ENCODE results near the gene KMT2D. TPM values are rescaled to one million over a fixed set of nuclear protein-coding genes. Genes with fewer than 3 reads are reported as not detected.

KMT2D gene
- 99.8 and 107 TPM in 2 replicates for total RNA-seq
- long read RNA-seq = 0 reads

- peak; percentile 62 for TF ChIP-seq CTCF (conservative IDR thresholded peaks at IDR 0.05)
- no peaks in the 10 kb centered on the region for H3K36me3 Mint-ChIP-seq (ENCODE audit: low read depth)
- no peaks in the 10 kb centered on the region for H3K9me3 Mint-ChIP-seq
- peak within 1 kb of the TSS; percentile 97 for H3K4me3 Mint-ChIP-seq
- no peaks in the 10 kb centered on the region for H3K27me3 Mint-ChIP-seq (ENCODE audit: low read depth)
- peak within 1 kb of the TSS; percentile 99 for H3K27ac Mint-ChIP-seq (ENCODE audit: unreplicated experiment)
- peak; percentile 91 for DNase-seq (ENCODE audit: low read depth, low spot score)
- peaks cover 50% of the 10 kb centered on the region for H3K4me1 Mint-ChIP-seq
These were observed at the start of gene KMT2D for GRCh38 chr12:49060237-49061156. TSS of gene KMT2D (minus strand) at chr12:49060794. CDS start at chr12:49055324, 5,470 bp downstream.

- Mint-ChIP-seq H3K9me3 (no peaks in the 10 kb centered on the region), H3K36me3 (ENCODE audit: low read depth) (no peaks in the 10 kb centered on the region), H3K27me3 (ENCODE audit: low read depth) (no peaks in the 10 kb centered on the region), H3K4me3 (peak overlapping the region; percentile 96), H3K4me1 (peaks cover 33% of the 10 kb centered on the region), H3K27ac (ENCODE audit: unreplicated experiment) (peak overlapping the region; percentile 97)
- no peak for DNase-seq (ENCODE audit: low read depth, low spot score)
- TF ChIP-seq CTCF (conservative IDR thresholded peaks at IDR 0.05) = no peak
These were observed 49.3 kb upstream of the KMT2D start for GRCh38 chr12:49109641-49110463.

GRCh38 chr12:49108958-49109404 is 48.4 kb upstream of the KMT2D start:
- DNase-seq (ENCODE audit: low read depth, low spot score) = no peak
- H3K9me3 Mint-ChIP-seq = no peaks in the 10 kb centered on the region
- no peaks in the 10 kb centered on the region for H3K36me3 Mint-ChIP-seq (ENCODE audit: low read depth)
- H3K4me3 Mint-ChIP-seq = peak overlapping the region; percentile 96
- no peaks in the 10 kb centered on the region for H3K27me3 Mint-ChIP-seq (ENCODE audit: low read depth)
- H3K27ac Mint-ChIP-seq (ENCODE audit: unreplicated experiment) = no peak overlapping the region
- H3K4me1 Mint-ChIP-seq = peaks cover 33% of the 10 kb centered on the region
- TF ChIP-seq CTCF (conservative IDR thresholded peaks at IDR 0.05) = no peak

GRCh38 chr12:49105504-49106084 is 45.0 kb upstream of the KMT2D start:
- Mint-ChIP-seq H3K9me3 (no peaks in the 10 kb centered on the region), H3K27me3 (ENCODE audit: low read depth) (no peaks in the 10 kb centered on the region), H3K27ac (ENCODE audit: unreplicated experiment) (peak overlapping the region; percentile 35), H3K4me1 (peaks cover 25% of the 10 kb centered on the region), H3K36me3 (ENCODE audit: low read depth) (peaks cover 2% of the 10 kb centered on the region), H3K4me3 (peak overlapping the region; percentile 62)
- no peak for DNase-seq (ENCODE audit: low read depth, low spot score)
- TF ChIP-seq CTCF (conservative IDR thresholded peaks at IDR 0.05) = no peak

- H3K36me3 Mint-ChIP-seq (ENCODE audit: low read depth) = peaks cover 2% of the 10 kb centered on the region
- no peaks in the 10 kb centered on the region for H3K27me3 Mint-ChIP-seq (ENCODE audit: low read depth)
- peak overlapping the region; percentile 65 for H3K27ac Mint-ChIP-seq (ENCODE audit: unreplicated experiment)
These were observed 44.2 kb upstream of the KMT2D start for GRCh38 chr12:49104822-49105221.

More at GRCh38 chr12:49104822-49105221, 44.2 kb upstream of the KMT2D start:
- no peak overlapping the region for H3K4me3 Mint-ChIP-seq
- no peak for DNase-seq (ENCODE audit: low read depth, low spot score)
- H3K9me3 Mint-ChIP-seq = no peaks in the 10 kb centered on the region
- no peak for TF ChIP-seq CTCF (conservative IDR thresholded peaks at IDR 0.05)
- H3K4me1 Mint-ChIP-seq = peaks cover 21% of the 10 kb centered on the region

All from neural crest cell (in vitro differentiated cells).